AG10803 (cell line): Measurements from ENCODE around the gene LGALS12.

Source experiments
- DNase-seq: peaks from one replicate; pipeline ENCODE4 v3.0.0; 2010; ENCODE audit warnings: low read depth
- H3K4me3 ChIP-seq: 2 replicates; pipeline ENCODE4 v1.5.1; 2011; ENCODE audit warnings: mild to moderate bottlenecking, low read length, control low read depth
- TF ChIP-seq, protein P1 (sequence below): conservative IDR thresholded peaks from 2 replicates; pipeline ENCODE4 v1.5.1; 2011; ENCODE audit warnings: mild to moderate bottlenecking, low read length, control low read depth, inconsistent platforms

Gene LGALS12

DNA sequence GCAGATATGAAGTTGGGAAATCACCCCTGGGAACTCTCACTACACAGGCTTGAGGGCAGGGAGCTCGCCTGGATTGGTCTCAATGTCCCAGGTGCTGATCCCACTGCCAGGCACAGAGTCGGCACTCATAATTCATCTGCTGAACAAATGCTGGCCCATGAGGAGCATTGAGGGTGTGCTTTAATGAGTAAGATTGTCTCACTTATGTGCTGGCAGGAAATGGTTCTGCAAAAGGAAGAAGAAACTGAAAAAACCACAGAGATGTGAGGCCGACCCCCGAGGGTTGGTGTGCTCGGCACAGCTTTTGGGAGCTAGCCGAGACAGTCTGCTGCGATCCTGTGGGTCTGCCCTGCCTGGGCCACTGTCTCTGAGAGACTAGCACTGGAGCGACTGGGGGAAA, 47.9 kb downstream of the LGALS12 start:
- no peak overlapping the region for H3K4me3 ChIP-seq
- TF ChIP-seq, protein P1, sequence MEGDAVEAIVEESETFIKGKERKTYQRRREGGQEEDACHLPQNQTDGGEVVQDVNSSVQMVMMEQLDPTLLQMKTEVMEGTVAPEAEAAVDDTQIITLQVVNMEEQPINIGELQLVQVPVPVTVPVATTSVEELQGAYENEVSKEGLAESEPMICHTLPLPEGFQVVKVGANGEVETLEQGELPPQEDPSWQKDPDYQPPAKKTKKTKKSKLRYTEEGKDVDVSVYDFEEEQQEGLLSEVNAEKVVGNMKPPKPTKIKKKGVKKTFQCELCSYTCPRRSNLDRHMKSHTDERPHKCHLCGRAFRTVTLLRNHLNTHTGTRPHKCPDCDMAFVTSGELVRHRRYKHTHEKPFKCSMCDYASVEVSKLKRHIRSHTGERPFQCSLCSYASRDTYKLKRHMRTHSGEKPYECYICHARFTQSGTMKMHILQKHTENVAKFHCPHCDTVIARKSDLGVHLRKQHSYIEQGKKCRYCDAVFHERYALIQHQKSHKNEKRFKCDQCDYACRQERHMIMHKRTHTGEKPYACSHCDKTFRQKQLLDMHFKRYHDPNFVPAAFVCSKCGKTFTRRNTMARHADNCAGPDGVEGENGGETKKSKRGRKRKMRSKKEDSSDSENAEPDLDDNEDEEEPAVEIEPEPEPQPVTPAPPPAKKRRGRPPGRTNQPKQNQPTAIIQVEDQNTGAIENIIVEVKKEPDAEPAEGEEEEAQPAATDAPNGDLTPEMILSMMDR, result no peak
- no peak for DNase-seq

DNA sequence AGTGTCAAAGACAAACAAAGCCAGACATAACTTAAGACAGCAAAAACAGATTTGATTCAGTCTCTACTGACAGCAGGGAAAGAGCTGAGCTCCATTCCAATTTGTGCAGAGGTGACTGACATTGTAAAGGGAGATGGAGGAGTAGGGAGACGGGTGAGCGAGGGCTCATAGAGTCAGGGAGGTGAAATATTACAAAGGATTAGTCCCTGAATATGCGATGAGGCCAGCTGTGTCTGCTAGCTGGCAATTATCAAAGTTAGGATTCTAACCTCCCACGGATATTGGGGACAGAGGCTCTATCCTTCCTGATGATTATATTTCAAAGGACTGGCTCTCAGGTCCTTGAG, 49.0 kb downstream of the LGALS12 start:
- no peak for DNase-seq
- TF ChIP-seq, protein P1, result no peak
- no peak overlapping the region for H3K4me3 ChIP-seq

DNA sequence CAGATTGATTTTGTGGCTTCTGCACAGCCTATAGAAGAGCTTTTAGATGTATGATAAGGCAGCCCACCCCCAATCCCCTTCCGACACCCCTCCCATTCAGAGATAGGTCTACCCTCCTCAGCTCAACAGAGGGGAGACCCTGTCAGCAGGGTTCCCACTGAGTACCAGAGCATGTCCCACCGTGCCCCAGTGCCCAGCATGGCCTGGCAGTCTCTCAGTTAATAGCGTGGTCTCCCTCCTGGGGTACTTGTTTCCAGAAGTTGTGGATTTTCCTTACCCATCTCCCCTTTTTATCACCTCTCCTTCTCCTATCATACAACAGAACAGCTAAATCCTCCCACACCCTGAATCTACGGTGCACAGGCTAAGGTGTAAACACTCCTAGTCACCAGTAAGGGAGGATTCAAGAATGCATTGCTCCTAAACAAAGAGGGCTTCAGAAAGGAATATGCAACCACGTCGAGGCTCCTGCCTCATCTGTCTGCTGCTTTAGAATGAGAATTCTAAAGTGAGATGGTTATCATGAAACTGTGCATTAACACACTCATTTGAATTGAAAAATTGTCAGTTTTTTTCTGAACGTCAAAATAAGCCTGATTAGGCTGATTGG, 50.6 kb downstream of the LGALS12 start:
- DNase-seq, result no peak
- TF ChIP-seq, protein P1, result no peak
- no peak overlapping the region for H3K4me3 ChIP-seq

DNA sequence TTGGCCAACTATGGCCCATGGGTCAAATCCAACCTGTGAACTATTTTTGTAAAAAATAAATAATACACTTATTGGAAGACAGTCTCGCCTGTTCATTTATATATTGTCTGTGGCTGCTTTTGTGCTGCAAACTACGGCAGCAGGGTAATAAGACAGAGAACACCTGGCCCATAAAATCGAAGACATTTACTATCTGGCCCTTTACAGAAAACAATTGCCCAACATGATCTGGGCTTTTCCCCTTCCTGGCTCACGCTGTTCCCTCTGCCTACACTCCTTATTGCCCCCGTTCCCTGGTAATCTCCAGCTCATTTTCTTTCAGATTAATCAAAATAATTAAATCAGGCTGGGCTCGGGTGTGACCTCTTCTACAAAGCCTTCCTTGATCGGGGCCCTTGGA, 51.7 kb downstream of the LGALS12 start:
- no peak overlapping the region for H3K4me3 ChIP-seq
- DNase-seq, result no peak
- TF ChIP-seq, protein P1, result no peak

DNA sequence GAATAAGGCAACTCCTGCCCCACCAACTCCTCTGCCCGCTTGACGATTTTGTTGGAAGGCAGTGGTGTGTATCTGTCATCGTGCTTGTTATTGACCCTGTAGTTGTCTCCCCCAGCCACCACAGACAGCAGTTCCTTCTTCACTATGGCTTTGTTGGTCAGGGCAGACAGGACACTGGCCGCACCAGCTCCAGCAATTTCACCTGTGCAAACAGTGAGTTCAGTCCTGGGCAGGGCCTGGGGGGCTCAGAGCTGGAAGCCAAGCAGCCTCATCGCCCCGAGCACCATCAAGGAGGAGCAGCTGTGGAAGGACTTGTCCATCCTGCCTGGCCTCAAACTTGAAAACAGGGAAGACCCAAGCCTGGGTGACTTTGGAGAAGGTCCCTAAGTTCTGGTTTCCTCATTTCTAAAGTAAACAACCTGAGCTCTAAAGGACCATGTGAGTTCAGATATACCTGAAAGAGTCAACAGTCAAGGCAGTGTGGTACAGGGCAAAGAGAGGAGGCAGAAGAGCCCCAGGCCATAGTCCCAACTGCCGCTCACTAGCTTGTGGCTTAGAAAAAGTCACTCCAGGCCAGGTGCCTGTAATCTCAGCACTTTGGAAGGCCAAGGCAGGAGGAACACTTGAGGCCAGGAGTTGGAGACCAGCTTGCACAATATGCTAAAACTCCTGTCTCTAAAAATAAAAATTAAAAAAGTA, 52.7 kb downstream of the LGALS12 start:
- TF ChIP-seq, protein P1, result no peak
- no peak for DNase-seq
- no peak overlapping the region for H3K4me3 ChIP-seq

DNA sequence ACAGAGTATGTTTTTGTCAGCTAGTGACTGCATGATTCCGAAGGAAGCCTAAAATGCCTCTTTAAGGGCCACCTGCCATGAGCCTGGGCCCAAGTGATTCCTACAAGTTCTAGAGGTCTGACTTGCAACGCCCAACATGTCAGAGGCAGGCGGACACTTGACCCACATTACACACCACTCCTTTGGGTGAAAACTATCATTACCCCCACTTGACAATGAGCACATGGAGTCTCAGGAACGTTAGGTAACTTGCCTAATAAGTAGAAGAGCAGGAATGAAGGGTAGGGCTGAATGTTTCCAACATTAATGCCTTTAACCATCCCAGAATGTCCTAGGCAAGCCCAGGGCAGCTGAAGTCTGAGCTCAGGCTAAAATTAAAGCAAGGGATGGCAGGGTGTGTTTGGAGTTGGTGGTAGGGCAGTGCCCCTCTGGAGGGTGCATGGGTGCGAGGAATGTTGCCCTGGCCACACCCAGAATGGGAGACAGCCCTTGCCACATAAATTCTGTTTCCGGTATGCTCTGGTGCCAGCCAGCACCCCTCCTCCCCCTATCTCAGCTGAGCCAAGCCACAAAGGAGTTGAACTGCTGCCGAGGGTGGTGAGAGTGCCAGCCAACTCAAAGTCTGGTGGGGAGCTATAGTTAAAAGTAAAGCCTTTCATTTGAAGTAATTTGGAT, 54.8 kb downstream of the LGALS12 start:
- no peak for DNase-seq
- TF ChIP-seq, protein P1, result no peak

More for the DNA sequence above, 54.8 kb downstream of the LGALS12 start:
- no peak overlapping the region for H3K4me3 ChIP-seq
